Prostate gland (tissue), 2 donors: ENCODE measurements around the gene P2RY6.

Experiments
- CTCF ChIP-seq, 4 experiments: fragments of 200-600 bp in 2 of 4; fragments of 450-650 bp in 2 of 4; sonication (generic) in 2 of 4; IDR thresholded peaks; 1 replicate in 3 of 4; 2 replicates in 1 of 4; pipeline ENCODE4 v1.5.1; 2016 to 2019; ENCODE audit warnings: antibody characterized with exemption in 4 of 4, mild to moderate bottlenecking in 2 of 4, moderate library complexity in 2 of 4
- POLR2AphosphoS5 ChIP-seq: sonication (generic); formaldehyde crosslinking; IDR thresholded peaks from one replicate; pipeline ENCODE4 v1.6.1; 2017; ENCODE audit warnings: antibody characterized with exemption

GRCh38 chr11:73331138-73331916 lies 59.2 kb downstream of the P2RY6 start:
- TF ChIP-seq CTCF (IDR thresholded peaks at IDR 0.05) (no peak), POLR2AphosphoS5 (no peak)
